ENCODE data around the gene BCKDK.

Gene BCKDK

DNA sequence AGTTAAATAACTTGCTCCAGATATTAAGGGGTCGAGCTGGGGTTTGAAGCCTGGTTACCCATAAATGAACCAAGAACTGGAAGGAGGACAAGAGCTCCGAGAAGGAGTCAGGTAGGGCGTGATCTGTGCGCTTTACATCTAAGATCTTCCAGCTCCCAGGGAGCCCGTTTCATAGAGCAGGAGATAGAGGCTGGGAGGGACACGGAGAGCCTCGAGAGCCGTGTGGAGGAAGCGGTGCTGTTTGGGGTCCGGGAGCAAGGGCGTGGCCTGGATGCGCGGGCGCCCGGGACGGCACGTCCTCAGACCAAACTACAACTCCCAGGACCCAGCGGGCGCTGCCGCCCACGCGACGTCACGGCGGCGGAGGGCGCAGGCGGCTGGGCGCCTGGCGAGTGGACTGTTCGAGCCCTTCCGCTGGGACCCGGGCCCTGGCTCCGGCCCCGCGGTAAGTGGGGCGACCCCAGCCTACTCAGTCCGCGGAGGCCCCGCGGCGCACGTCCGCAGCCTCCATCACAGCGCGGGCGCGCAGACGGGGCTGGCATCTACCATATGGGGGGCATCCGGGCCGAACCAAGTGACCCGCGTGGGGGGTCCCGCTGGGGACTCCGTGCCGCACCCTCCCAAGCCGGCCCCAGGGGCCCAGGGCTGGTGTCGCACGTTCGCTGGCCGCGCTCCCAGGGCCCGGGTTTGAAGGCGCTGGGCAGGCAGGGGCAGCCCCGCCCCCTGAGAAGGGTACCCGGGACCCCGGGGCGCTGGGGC, at the start of gene BCKDK:
TSS of gene BCKDK (plus strand) at position 352 of the 759 bp plus-strand sequence. CDS start 838 bp downstream, outside the sequence.
- peak; percentile 35 for DNase-seq (ENCODE audit: low read depth)

DNA sequence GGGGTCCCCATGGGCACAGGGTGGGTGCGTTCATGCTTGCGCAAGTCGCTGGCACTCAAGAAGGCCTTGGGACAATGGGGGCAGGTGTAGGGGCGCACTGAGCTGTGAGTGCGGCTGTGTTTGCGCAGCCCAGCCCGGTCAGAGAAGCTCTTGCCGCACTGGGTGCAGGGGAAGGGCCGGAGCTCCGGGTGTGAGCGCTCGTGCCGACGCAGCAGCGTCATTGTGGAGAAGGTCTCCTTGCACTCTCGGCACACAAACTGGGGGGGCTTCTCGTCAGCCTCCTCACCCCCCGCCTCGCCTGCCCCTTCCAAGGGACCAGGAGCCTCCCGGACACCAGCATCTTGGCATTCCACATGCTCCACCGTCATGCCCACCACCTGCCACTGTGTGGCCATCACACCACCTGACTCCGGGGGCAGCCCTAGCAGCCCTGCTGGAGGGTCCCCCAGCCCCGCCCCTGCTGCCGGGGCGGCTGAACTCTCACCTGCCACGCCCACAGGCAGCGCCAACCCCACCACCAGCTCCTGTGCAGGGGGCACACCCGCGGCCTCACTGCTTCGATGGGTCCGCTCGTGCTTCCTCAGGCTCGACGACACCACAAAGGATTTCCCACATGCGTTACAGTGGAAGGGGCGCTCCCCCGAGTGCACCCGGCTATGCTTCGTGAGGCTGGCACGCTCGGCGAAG, 46.9 kb upstream of the BCKDK start:
- no peak for DNase-seq (ENCODE audit: low read depth)

DNA sequence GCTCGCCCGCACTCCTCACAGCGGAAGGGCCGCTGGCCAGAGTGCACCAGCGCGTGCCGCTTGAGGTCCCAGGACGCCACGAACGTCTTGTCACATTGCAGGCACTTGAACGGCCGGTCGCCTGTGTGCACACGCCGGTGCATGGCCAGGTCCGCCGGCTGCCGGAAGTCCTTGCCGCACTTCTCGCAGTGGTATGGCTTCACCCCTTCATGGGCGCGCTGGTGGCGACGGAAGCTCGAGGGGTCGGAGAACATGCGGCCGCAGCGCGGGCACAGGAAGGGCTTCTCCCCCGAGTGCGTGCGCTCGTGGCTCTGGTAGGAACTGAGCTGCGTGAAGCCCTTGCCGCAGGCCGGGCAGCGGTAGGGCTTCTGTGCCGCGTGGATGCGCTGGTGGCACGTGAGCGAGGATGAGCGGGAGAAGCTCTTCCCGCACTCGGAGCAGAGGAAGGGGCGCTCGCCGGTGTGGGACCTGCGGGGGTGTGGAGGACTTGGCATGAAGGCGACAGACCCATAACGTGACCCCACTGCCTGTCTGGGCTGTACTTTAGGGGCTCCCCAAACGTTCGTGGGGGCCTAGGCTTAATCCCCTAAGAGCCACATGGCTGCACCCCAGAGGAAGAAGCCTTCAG, 46.3 kb upstream of the BCKDK start:
- DNase-seq (ENCODE audit: low read depth), result no peak

DNA sequence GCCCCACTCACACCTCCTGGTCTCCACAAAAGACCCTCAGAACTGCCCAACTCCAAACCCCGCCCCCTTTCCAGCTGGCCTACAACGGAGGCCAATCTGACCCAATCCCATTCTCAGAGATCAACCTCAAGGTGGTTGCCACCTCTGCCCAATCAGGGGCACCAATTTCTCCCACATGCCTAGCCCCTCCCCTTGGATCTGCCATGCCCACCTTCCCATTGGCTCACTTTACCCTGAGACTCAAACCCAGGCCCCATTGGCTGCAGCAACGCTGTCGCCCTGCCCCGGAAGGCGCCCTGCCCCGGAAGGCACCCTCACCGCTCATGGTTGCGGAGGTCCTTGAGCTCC, 44.7 kb upstream of the BCKDK start:
- DNase-seq (ENCODE audit: low read depth), result no peak

DNA sequence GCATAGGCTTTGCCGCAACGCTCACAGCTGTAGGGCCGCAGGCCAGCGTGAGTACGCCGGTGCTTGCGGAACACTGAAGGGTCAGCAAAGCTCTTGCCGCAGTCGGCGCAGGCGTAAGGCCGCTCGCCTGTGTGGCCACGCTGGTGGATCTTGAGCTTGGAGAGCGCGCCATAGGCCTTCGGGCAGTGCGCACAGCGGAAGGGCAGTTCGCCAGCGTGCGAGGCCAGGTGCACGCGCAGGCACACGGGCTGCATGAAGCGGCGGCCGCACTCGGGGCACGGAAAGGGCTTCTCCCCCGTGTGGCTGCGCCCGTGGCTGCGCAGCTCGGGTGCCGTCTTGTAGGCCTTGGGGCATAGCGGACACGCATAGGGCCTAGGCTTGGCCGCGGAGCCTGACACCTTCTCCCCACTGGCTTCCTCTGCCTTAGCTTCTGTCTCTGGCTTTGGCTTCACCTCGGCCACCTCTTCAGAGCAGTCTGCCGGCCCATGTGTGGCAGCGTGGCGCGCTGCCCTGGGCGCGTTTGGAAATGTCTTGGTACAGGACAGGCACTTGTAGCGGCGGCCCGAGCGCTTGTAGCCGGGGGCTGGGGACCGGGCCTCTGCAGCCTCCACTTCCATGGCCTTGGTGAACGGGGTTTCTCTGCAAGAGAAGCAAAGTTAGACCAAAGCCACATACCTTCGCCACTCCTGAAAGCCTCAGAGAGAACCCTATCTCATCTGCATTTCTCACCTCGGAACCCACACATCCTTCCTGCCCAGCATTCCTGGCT, 44.2 kb upstream of the BCKDK start:
- DNase-seq (ENCODE audit: low read depth), result no peak

DNA sequence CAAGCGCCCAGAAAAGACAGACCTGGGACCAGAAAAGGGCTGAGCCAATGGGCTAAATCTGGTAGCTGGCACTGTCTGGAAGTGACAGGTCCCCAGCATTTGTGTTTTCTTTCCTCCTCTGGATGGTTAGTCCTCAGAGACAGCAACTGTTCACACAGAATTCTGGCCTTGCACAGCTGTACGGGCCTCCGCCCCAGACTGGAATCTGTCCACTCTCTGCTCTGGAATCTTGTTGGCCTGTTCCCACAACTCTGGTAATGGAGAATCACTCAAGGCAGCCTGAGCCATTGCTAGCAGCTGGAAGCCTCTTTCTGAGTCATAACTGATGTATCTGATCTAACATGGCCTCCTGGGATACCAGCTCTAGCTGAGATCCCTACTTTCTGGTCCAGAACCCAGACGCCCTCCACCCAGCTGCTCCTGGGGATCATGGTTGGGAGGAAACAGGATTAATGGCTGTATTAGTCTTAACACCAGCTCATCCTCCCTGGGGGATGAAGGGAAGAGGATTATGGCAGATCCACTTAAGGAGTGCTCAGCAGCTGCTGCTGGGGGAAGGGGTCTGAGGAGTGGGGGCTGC, 43.2 kb upstream of the BCKDK start:
- peak; percentile 92 for DNase-seq (ENCODE audit: low read depth)

DNA sequence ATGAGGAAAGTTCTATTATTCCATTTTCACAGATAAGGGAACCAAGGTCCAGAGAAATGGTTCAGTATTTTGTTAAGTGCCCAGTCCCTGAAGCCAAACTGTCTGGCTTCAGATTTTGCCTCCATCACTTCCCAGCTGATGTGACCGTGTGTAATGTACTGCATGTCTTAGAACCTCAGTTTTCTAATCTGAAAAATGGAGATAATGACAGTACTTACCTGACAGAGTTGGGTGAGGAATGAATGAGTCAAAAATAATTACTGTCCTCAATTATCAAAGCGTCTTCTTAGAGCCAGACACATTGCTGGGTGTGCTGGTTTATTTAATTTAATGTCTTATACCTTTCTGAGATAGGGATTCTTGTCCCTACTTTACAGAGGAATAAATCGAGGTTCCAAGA, 40.8 kb upstream of the BCKDK start:
- DNase-seq (ENCODE audit: low read depth), result no peak

DNA sequence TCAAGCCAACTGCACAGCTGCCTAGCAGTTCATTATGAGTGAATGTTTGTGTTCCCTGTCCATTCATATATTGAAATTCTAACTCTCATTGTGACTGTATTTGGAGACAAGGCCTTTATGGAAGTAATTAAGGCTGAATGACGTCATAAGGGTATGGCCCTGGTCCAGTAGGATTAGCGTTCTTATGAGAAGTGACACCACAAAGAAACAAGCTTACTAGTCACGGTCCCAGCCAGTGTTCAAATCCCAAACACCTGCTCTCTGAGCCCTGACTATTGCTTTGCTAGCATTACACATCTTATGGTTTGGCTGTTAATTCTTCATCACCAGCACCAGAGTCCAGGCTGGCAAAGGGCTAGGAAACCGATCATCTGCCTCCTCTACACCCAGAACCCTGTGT, 36.3 kb upstream of the BCKDK start:
- peak; percentile 88 for DNase-seq (ENCODE audit: low read depth)

DNA sequence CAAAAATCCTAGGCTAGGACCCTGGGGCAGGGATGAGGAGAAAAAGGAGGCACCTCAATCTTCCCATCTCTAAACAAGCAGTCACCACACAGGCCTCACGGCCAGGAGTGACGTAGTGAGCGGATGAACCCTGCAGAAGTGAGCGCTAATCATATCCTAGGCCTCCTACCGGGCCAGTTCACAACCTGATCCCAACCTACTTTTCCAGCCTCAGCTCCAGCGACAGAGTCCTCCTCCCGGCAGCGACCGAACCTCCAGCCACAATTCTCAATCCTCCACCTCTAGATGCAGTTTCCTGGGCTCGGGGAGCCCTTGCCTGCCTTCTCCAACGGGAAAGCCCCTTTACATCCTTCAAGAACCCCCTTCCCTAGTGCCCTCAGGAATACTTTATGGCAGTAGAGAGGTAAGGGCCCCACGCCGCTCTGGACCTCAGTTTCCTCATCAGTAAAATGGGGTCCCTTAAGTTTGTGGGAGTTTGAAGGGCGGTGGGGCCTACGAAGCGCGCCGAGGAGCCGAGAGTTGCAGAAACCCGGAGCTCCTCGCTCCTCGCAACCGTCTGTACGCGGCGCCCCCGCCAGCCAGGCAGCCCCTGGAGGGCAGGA, 35.5 kb upstream of the BCKDK start:
- no peak for DNase-seq (ENCODE audit: low read depth)

DNA sequence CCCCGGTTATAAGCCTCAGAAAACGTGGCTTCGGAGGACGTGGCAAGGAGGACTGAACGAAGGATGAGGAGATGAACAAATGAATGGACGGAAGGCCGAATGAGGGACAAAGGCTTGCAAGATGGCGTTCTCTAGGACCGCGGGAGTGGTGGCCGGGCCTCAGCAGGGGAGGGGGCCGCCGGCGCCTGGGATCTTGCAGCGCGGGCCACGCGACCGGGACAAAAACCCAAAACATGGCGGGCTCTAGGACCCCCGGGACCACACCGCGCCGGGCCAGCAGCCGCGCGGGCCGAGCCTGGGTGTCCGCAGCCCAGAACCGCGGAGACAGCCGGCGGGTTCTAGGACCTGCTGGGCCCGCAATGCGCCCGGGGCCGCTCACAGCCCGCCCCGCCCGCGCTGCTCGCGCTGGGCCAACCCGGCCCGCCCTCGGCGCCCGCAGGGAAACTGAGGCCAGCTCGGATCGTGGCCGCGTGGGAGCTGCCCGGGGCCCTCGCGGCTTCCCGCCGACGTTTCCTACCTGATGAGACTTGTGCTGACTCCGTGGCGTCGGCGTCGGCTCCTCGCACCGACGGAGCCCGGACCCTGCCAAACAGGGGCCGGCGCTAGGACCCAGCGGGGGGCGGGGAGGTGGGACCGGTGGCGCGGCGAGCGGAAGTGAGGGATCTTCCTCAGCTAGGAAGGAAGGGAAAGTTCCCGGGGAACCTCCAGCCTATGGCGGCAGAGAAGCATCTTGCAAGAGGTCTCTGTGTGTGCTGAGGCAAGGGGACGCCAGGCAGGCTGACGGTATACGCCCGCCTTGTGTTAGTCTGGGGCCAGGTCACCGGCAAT, 34.8 kb upstream of the BCKDK start:
- DNase-seq (ENCODE audit: low read depth), result peak; percentile 77

DNA sequence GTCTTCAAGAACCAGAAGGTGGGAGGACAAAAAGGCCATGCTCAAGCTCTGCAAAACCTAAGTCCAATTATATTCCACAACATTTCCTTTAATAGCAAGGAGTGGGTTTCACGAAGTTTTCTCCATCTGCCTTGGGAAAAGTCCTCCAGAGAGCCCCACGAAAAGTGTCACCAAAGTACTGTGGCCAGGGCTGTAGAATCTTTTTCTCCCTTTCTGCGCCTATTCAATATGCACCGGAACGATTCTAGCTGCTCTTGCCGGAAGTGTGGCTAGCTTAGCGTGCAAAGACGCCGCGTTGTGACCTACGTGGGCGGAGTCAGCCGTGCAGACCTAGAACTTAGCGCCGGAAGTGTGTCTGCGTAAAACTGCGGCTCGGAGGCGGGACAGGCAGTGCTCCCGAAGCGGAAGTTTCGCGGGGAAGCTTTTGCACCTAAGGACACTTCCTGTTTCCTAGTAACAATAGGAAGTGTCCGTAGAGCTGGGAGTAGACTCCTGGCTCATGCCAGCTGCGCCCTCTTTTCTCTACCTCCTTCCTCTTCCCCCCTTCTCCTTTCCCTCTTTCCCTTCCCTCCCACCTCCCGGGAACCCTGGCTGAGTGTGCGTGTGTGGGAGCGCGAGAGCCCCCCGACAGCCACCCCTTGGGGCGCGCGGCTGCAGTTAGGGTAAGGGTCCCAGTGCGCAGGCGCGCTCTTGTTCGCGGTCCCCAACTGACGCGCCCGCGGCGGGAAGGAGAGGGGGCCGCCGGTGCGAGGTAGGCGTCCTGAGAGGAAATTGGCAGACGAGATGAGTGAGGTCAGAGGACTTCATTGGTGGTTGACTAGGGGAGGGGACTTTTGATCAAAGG, 34.0 kb upstream of the BCKDK start, which contains the start of the genes ZNF646 and ZNF668:
TSS of gene ZNF646 (plus strand) at position 453 of the 844 bp plus-strand sequence. CDS start 1,903 bp downstream, outside the sequence.
TSS of gene ZNF668 (minus strand) at position 271 of the 844 bp plus-strand sequence. CDS start 9,781 bp downstream, outside the sequence.
- peak; percentile 98 for DNase-seq (ENCODE audit: low read depth)

DNA sequence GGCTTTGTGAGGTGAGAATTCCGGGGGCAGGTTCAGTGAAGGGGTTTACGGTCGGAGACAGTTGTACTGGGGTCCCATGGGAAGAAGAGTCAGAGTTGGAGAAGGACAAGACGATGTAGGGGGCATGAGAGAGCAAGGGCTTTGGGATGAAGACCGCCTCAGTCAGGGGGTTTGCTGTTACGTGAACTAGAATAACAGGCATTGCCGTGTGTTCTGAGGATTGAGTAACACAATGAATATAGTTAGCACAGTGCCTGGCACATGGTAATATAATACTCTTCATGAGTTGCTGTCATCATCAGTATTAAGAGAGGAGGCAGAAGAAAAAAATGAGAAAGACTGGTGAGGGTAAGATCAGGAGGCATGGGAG, 33.4 kb upstream of the BCKDK start:
- no peak for DNase-seq (ENCODE audit: low read depth)

DNA sequence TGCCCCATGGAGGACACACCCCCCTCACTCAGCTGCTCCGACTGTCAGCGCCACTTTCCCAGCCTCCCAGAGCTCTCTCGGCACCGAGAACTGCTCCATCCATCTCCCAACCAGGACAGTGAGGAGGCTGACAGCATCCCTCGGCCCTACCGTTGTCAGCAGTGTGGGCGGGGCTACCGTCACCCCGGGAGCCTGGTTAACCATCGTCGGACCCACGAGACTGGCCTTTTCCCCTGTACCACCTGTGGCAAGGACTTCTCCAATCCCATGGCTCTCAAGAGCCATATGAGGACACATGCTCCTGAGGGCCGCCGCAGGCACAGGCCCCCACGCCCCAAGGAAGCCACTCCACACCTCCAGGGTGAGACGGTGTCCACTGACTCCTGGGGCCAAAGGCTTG, 31.9 kb upstream of the BCKDK start:
- no peak for DNase-seq (ENCODE audit: low read depth)

DNA sequence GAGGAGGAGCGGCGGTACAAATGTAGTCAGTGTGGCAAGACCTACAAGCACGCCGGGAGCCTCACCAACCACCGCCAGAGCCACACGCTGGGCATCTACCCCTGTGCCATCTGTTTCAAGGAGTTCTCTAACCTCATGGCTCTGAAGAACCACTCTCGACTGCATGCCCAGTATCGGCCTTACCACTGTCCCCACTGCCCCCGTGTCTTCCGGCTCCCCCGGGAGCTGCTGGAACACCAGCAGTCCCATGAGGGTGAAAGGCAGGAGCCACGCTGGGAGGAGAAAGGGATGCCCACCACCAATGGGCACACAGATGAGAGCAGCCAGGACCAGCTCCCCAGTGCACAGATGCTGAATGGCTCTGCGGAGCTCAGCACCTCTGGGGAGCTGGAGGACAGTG, 31.2 kb upstream of the BCKDK start:
- DNase-seq (ENCODE audit: low read depth), result no peak

DNA sequence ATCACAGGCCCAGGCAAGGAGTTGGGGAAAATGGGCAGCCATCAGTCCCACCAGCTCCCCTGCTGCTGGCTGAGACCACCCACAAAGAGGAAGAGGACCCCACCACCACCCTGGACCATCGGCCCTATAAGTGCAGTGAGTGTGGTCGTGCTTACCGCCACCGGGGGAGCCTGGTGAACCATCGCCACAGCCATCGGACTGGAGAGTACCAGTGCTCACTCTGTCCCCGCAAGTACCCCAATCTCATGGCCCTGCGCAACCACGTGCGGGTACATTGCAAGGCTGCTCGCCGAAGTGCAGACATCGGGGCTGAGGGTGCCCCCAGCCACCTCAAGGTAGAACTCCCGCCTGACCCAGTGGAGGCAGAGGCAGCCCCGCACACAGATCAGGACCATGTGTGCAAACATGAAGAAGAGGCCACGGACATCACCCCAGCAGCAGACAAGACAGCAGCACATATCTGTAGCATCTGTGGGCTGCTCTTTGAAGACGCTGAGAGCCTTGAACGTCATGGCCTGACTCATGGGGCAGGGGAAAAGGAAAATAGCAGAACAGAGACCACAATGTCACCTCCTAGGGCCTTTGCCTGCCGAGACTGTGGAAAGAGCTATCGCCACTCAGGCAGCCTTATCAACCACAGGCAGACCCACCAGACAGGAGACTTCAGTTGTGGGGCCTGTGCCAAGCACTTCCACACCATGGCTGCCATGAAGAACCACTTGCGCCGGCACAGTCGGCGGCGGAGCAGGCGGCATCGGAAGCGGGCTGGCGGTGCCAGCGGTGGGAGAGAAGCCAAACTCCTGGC, 30.4 kb upstream of the BCKDK start:
- DNase-seq (ENCODE audit: low read depth), result no peak

DNA sequence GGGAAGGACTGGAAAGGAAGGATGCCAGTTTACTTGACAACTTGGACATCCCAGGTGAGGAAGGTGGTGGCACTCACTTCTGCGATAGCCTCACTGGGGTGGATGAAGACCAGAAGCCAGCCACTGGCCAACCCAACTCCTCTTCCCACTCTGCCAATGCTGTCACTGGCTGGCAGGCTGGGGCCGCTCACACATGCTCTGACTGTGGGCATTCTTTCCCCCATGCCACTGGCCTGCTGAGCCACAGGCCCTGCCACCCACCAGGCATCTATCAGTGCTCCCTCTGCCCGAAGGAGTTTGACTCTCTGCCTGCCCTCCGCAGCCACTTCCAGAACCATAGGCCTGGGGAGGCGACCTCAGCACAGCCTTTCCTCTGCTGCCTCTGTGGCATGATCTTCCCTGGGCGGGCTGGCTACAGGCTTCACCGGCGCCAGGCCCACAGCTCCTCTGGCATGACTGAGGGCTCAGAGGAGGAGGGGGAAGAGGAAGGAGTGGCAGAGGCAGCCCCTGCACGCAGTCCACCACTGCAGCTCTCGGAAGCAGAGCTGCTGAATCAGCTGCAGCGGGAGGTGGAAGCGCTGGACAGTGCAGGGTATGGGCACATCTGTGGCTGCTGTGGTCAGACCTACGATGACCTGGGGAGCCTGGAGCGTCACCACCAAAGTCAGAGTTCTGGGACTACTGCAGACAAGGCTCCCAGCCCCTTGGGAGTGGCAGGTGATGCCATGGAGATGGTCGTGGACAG, 29.4 kb upstream of the BCKDK start:
- DNase-seq (ENCODE audit: low read depth), result no peak

DNA sequence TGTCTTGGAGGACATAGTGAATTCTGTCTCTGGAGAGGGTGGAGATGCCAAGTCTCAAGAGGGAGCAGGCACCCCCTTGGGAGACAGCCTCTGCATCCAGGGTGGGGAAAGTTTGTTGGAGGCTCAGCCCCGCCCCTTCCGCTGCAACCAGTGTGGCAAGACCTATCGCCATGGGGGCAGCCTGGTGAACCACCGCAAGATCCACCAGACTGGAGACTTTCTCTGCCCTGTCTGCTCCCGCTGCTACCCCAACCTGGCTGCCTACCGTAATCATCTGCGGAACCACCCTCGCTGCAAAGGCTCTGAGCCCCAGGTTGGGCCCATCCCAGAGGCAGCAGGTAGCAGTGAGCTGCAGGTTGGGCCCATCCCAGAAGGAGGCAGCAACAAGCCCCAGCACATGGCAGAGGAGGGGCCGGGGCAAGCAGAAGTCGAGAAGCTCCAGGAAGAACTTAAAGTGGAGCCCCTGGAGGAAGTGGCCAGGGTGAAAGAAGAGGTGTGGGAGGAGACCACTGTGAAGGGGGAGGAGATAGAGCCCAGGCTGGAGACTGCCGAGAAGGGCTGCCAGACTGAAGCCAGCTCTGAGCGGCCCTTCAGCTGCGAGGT, 28.7 kb upstream of the BCKDK start:
- no peak for DNase-seq (ENCODE audit: low read depth)
